Measurements from ENCODE around the gene CCHCR1. TPM values are rescaled to one million over a fixed set of nuclear protein-coding genes. Genes with fewer than 3 reads are reported as not detected.
"Not testable (repeated sequence)": the region's sequence is repeated elsewhere in the genome, so short reads cannot be mapped to it uniquely, and the experiment has no call there.

CCHCR1 gene
- total RNA-seq, 4 donors from 2014 or later, result 13.8 to 25.1 (median 18.7) TPM

DNA sequence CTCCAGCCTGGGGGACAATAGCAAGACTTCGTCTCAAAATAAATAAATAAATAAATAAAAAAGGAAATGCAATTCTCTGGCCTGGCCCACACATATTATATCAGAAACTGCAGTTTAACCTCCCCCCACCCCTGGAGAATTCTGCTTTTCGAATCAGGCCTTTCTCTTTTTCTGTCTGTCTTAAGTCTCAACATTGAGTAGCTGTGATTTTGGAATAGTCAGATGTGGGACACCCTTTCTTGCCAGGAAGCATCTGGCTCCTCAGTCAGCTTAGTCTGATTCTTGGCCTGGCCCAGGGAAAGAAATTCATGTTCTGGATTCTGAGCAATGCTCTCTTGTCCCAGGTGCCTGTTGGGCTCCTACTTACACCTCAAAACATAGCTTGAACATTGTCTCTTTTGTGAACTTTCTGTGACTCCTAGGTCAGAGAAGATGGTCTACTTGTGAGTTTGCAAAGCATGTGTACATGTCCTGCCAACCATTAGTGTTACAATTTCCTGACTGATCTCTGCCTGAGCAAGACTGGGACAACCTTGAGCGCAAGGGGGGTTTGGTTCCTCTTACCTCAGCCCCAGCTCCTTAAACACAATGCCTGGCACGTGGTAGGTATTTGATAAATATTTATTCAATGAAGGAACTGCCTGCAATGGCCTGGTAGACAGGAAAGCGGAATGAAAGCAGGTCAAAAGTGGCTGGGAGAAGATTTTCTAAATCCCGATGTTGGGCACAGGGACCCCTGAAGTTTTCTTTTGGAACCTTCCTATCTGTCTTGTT, 36.6 kb upstream of the CCHCR1 start:
- H3K27ac ChIP-seq, result no peak overlapping the region
- TF ChIP-seq EP300 (IDR thresholded peaks at IDR 0.05) (no peak), CTCF (IDR thresholded peaks at IDR 0.05) (no peak), POLR2A (IDR thresholded peaks at IDR 0.05) (no peak)
- no peaks in the 10 kb centered on the region for H3K9me3 ChIP-seq
- 76% methylated on average over 6 of the region's 6 CpGs for WGBS, 2 donors
- no peak overlapping the region for H3K4me3 ChIP-seq
- no peaks in the 10 kb centered on the region for H3K27me3 ChIP-seq
- no peaks in the 10 kb centered on the region for H3K36me3 ChIP-seq
- H3K4me1 ChIP-seq, result peaks cover 0 to 11% (median 4%) of the 10 kb centered on the region in 4 donors
- DNase-seq (ENCODE audit: low spot score in 2 of 2), result no peak

- no peaks in the 10 kb centered on the region for H3K27me3 ChIP-seq
- H3K4me3 ChIP-seq, result no peak overlapping the region
- DNase-seq (ENCODE audit: low spot score in 2 of 2), result no peak
- 77 to 80% methylated on average over 8 of the region's 8 CpGs for WGBS, 2 donors
- no peak for TF ChIP-seq EP300 (IDR thresholded peaks at IDR 0.05)
- no peak for TF ChIP-seq CTCF (IDR thresholded peaks at IDR 0.05)
- TF ChIP-seq POLR2A (IDR thresholded peaks at IDR 0.05), result no peak
- no peaks in the 10 kb centered on the region for H3K36me3 ChIP-seq
- no peaks in the 10 kb centered on the region for H3K9me3 ChIP-seq
- H3K27ac ChIP-seq, result no peak overlapping the region
- peaks cover 0 to 6% (median under 1%) of the 10 kb centered on the region in 4 donors for H3K4me1 ChIP-seq
Measured at GRCh38 chr6:31193206-31193605, 35.6 kb upstream of the CCHCR1 start.

DNA sequence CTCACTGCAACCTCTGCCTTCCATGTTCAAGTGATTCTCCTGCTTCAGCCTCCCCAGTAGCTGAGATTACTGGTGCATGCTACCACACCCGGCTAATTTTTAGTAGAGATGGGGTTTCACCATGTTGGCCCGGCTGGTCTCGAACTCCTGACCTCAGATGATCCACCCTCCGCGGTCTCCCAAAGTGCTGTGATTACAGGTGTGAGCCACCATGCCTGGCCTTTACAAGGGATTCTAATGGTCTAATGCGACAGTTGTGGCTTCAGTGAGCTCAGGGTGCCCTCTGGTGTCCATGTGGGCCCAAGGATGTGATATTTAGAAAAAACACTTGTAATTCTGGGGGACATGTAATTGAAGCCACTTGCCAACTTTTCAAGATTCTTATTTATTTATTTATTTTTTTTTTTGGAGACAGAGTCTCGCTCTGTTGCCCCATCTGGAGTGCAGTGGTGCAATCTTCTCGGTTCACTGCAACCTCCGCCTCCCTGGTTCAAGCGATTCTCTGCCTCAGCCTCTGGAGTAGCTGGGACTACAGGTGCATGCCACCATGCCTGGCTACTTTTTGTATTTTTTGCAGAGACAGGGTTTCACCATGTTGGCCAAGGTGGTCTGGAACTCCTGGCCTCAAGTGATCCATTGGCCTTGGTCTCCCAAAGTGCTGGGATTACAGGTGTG, 35.0 kb upstream of the CCHCR1 start:
- H3K4me3 ChIP-seq, H3K4me1 ChIP-seq, H3K27me3 ChIP-seq, H3K27ac ChIP-seq, H3K36me3 ChIP-seq, H3K9me3 ChIP-seq: not testable (repeated sequence)
- WGBS, 2 donors, result 56 to 62% methylated on average over 10 of the region's 10 CpGs
- DNase-seq (ENCODE audit: low spot score in 2 of 2), result peak; percentile 62 to 80
- peak; percentile 39 to 73 (median 55) for TF ChIP-seq CTCF (IDR thresholded peaks at IDR 0.05)

DNA sequence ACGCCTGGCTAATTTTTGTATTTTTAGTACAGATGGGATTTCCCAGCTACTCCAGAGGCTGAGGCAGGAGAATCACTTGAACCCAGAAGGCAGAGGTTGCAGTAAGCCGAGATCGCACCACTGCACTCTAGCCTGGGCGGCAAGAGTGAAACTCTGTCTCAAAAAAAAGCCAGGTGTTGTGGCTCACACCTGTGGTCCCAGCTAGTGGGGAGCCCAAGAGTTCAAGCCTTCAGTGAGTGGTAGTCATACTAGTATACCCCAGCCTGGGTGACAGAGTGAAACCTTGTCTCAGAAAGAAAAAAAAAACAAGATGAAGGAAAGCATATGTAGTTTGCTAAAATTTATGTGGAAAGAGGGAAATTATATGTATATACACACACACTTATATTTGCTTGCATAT, 32.9 kb upstream of the CCHCR1 start:
- Histone ChIP-seq H3K27me3 (no peaks in the 10 kb centered on the region), H3K4me3 (no peak overlapping the region), H3K4me1 (no peaks in the 10 kb centered on the region), H3K9me3 (no peaks in the 10 kb centered on the region), H3K27ac (no peak overlapping the region), H3K36me3 (no peaks in the 10 kb centered on the region)
- DNase-seq (ENCODE audit: low spot score in 2 of 2), result no peak
- no peak for TF ChIP-seq EP300 (IDR thresholded peaks at IDR 0.05)
- no peak for TF ChIP-seq CTCF (IDR thresholded peaks at IDR 0.05)
- no peak for TF ChIP-seq POLR2A (IDR thresholded peaks at IDR 0.05)
- WGBS, 2 donors, result 91 to 94% methylated on average over 4 of the region's 4 CpGs

DNA sequence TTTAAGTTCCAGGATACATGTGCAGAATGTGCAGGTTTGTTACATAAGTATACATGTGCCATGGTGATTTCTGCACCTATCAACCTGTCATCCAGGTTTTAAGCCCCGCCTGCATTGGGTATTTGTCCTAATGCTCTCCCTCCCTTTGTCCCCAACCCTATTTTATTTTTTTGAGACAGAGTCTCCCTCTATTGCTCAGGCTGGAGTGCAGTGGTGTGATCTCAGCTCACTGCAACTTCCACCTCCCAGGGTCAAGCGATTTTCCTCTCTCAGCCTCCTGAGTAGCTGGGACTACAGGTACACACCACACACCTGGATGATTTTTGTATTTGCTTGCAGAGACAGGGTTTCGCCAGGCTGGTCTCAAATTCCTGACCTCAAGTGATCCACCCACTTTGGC, 31.6 kb upstream of the CCHCR1 start:
- 82 to 86% methylated on average over 3 of the region's 3 CpGs for WGBS, 2 donors
- not testable (repeated sequence) for H3K36me3 ChIP-seq; H3K4me3 ChIP-seq; DNase-seq (ENCODE audit: low spot score in 2 of 2); H3K27me3 ChIP-seq; H3K4me1 ChIP-seq; H3K27ac ChIP-seq; H3K9me3 ChIP-seq

Measured in tibial nerve (tissue), 4 donors.